ENCODE results near the gene COL4A5. TPM values are rescaled to one million over a fixed set of nuclear protein-coding genes. Genes with fewer than 3 reads are reported as not detected.
"Not testable (repeated sequence)": the region's sequence is repeated elsewhere in the genome, so short reads cannot be mapped to it uniquely, and the experiment has no call there.

Gene COL4A5
- total RNA-seq, 2 donors from 2014 or later, result not detected

DNA sequence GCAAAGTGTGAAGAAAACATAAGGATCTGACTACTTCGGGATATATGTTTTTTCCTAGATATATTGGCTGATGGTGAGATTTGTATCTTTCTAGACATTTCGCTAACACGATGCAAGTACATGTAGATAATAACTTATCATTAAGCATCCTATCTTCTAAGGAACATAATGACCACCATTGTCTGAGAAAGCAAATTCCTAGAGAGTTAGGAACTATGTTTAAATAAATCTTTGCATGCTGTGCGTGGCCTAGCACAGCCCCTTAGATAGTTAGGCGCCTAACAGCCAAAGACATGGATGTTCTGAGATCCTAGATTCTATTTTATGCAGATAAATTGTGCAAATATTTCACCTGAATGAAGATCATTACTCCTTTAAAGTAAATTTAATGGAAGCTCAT, 4.4 kb upstream of the COL4A5 start:
- H3K27ac Mint-ChIP-seq, result no peak overlapping the region
- no peak overlapping the region for H3K4me3 Mint-ChIP-seq
- DNase-seq (ENCODE audit: low spot score) (no peak), ATAC-seq (no peak)
- H3K27me3 Mint-ChIP-seq, result peaks cover 5 to 16% of the 10 kb centered on the region in 2 donors
- no peaks in the 10 kb centered on the region for H3K36me3 Mint-ChIP-seq
- H3K4me1 Mint-ChIP-seq (ENCODE audit: low read depth in 2 of 2), result no peaks in the 10 kb centered on the region
- H3K9me3 Mint-ChIP-seq, result no peaks in the 10 kb centered on the region

DNA sequence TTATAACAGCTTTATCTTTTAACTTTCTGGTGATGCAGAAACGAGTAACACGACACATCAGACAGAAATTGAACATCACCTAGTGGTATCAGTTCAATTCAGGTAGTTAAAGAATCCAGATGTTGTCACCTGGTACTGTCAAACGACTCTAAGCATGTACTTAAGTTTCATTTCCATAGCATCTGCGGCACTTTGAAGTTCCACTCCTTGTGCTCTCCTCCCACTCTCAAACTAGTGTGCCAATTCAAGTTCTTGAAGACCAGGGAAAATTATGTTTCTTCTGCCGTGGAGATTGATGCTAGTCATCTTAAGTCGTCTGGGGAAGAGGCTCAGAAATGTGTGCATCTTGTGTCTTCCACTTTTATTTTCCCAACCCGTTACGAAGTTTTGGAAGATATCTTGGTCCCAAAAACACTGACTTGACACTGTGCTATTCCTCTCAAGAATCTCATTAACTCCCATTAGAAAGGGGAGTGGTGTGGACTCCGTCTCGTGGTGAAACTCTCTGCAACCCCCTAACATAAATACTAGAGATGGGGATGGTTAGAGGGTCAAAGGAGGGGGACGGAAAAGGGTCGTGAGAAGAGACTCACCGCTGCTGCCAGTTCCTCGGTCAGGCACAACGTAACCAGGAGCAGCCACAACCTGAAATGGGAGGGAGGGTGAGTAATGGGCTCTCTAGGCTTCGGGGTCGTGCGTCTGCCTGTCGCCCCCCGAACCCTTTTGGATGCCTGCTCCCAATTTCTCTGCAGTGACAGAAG, 2.1 kb upstream of the COL4A5 start:
- H3K4me1 Mint-ChIP-seq (ENCODE audit: low read depth in 2 of 2), result no peaks in the 10 kb centered on the region
- peaks cover 13 to 22% of the 10 kb centered on the region in 2 donors for H3K27me3 Mint-ChIP-seq
- no peaks in the 10 kb centered on the region for H3K36me3 Mint-ChIP-seq
- H3K4me3 Mint-ChIP-seq, result no peak overlapping the region
- no peaks in the 10 kb centered on the region for H3K9me3 Mint-ChIP-seq
- H3K27ac Mint-ChIP-seq, result no peak overlapping the region
- ATAC-seq (no peak), DNase-seq (ENCODE audit: low spot score) (no peak)

DNA sequence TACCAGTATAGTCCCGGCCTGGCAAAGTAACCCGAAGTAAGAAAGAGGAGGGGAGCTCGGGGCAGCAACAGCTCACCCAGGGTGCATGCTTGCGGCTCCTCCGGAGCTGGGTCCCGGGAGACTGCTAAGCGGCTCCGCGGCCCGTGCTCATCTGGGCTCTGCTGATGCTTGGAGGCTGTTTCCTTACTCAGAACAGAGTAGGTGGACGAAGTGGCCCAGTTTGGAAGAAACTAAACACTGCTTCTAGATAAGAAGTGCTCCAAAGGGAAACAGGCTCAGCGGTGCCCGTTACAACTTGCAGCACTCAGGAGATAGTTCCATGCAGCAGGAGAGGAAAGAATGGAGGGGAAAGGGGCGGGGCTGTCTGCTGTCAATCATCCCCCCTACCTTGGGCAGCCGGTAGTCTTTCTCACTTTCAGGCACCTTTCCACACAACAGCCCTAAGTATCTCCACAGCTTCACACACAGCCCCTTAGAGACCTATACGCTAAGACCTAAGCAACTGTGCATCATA, 1.5 kb upstream of the COL4A5 start, which contains the start of gene COL4A6:
TSS of gene COL4A6 (minus strand) at position 313 of the 514 bp plus-strand sequence. CDS start at position 87, 226 bp downstream.
- H3K27me3 Mint-ChIP-seq, result peaks cover 13 to 22% of the 10 kb centered on the region in 2 donors
- ATAC-seq (no peak), DNase-seq (ENCODE audit: low spot score) (no peak)
- no peaks in the 10 kb centered on the region for H3K4me1 Mint-ChIP-seq (ENCODE audit: low read depth in 2 of 2)
- H3K36me3 Mint-ChIP-seq, result no peaks in the 10 kb centered on the region
- H3K9me3 Mint-ChIP-seq, result no peaks in the 10 kb centered on the region
- H3K4me3 Mint-ChIP-seq, result no peak within 1 kb of the TSS
- H3K27ac Mint-ChIP-seq, result no peak within 1 kb of the TSS

DNA sequence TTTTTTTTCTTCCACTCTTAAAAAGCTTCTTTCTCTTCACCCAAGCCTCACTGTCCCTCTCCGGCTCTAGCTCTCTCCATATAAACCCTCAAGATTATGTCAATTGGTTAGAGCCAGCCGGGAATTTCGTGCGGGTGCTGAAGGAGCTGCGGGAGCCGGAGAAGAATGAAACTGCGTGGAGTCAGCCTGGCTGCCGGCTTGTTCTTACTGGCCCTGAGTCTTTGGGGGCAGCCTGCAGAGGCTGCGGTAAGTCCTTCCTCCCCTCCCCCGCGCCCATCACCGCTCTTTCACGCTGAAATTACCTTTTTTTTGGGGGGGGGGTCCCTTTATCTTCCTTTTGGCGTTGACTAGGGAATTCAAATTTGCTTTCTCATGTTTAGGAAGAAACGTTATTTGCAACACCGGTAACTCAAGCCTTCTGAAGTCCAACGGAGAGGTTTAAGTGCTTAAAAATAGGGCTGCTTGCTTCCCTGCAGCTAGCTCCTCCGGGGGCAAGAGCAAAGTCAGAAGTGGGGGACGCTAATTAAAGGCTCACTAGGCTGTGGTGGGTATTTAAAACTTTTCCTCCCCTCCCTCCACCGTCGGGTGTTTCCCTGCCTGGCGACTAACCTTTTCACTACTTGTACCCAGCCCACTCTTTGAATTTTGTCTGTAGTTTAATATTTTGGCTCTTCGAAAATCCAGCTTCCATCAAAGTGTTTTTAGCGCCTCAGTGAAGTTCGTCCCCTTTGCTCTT, 491 bp downstream of the COL4A5 start:
- no peaks in the 10 kb centered on the region for H3K9me3 Mint-ChIP-seq
- no peak overlapping the region for H3K27ac Mint-ChIP-seq
- no peak for ATAC-seq
- DNase-seq (ENCODE audit: low spot score), result no peak
- H3K4me1 Mint-ChIP-seq (ENCODE audit: low read depth in 2 of 2), result no peaks in the 10 kb centered on the region
- no peak overlapping the region for H3K4me3 Mint-ChIP-seq
- peaks cover 13 to 22% of the 10 kb centered on the region in 2 donors for H3K27me3 Mint-ChIP-seq
- H3K36me3 Mint-ChIP-seq, result no peaks in the 10 kb centered on the region

DNA sequence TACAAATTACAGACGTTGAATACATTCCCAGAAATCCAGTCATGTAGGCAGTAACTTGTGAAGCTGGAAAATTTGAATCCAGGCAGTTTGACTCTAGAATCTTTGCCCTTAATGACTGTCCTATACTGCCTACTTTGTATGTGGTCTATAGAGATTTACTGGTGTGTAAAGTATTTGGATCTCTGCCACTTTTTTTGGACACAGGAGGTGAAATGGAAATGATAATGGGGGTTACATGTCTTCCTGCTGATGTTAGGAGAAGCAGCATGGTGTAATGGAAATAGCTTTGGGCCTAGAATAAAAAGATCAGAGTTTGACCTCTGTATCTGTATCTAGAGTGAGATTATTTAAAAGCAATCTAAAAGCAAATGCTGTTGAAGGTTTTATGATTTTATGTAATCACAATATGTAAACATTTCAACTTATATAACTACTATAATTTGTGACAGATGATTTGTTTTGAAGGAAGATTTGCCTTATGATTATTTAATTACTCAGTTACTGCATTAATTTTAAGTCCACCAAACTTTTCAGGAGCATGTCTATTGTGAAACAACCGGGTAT, 3.3 kb downstream of the COL4A5 start:
- no peak for ATAC-seq
- peaks cover 13 to 22% of the 10 kb centered on the region in 2 donors for H3K27me3 Mint-ChIP-seq
- DNase-seq (ENCODE audit: low spot score), result no peak
- H3K27ac Mint-ChIP-seq, result no peak overlapping the region
- H3K4me1 Mint-ChIP-seq (ENCODE audit: low read depth in 2 of 2), result no peaks in the 10 kb centered on the region
- H3K36me3 Mint-ChIP-seq, result no peaks in the 10 kb centered on the region
- no peaks in the 10 kb centered on the region for H3K9me3 Mint-ChIP-seq
- no peak overlapping the region for H3K4me3 Mint-ChIP-seq

DNA sequence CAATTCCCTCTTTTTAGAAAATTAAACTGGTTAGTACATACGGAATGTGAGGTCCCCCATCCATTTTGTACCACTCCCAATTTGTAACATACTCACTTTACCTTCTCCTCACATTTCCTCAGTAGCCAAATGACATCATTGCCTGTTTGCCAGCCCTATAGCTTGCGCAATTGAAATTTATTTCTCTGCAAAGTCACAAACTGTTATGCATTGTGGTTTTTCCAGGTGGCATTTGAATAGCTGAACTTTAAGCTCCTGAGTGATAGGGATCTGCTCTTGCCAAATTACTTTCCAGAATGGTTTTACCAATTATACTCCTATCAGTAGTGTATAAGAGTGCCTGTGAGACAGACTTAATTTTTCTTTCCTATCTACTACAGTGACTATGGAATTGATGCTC, 7.7 kb downstream of the COL4A5 start:
- H3K4me1 Mint-ChIP-seq (ENCODE audit: low read depth in 2 of 2), result no peaks in the 10 kb centered on the region
- H3K9me3 Mint-ChIP-seq, result no peaks in the 10 kb centered on the region
- no peaks in the 10 kb centered on the region for H3K36me3 Mint-ChIP-seq
- no peak overlapping the region for H3K27ac Mint-ChIP-seq
- DNase-seq (ENCODE audit: low spot score), result no peak
- ATAC-seq, result no peak
- H3K27me3 Mint-ChIP-seq, result peaks cover 0 to 3% of the 10 kb centered on the region in 2 donors
- no peak overlapping the region for H3K4me3 Mint-ChIP-seq

DNA sequence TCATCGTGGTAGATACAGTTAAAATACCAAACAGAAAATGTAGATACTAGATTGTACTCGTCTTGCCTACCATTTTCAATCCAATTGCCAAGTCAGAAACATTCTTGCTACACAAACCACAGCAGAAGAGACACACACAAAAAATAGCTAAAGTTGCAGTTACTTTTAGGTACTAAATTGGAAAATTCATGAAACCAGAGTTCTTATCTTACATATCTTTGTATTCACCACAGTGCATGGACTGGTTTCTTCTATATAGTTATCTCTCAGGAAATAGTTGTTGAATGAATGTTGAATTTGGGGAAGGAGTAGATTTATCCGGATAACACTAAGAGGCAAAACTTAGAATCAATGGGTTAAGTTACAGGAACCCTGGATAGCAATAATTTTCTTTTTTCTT, 14.2 kb downstream of the COL4A5 start:
- Mint-ChIP-seq H3K4me1 (ENCODE audit: low read depth in 2 of 2) (no peaks in the 10 kb centered on the region), H3K9me3 (no peaks in the 10 kb centered on the region), H3K36me3 (no peaks in the 10 kb centered on the region), H3K4me3 (no peak overlapping the region), H3K27ac (no peak overlapping the region), H3K27me3 (no peaks in the 10 kb centered on the region)
- DNase-seq (ENCODE audit: low spot score) (no peak), ATAC-seq (no peak)

DNA sequence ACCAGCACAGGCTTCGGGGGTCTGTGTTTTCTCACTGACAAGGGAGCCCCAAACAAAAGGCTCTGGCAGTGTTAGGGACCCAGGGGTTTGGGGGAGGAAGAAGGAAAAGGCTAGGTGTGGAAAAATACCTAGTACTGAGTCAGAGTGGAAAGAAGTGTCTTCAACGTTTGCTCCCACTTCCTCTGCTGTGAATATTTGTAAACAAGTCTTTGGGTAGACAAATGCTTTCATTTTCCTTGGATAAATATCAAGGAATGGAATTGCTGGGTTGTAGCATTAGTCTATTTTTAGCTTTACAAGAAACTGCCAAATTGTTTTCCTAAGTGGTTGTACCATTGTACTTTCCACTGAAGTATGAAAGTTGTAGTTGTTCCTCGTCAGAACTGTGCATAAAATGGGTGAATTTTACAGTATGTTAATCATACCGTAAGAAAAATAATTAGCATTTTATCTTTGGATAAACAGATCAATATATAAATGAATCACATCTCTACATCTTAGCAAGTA, 17.4 kb downstream of the COL4A5 start:
- no peaks in the 10 kb centered on the region for H3K4me1 Mint-ChIP-seq (ENCODE audit: low read depth in 2 of 2)
- no peaks in the 10 kb centered on the region for H3K9me3 Mint-ChIP-seq
- no peak for DNase-seq (ENCODE audit: low spot score)
- no peak for ATAC-seq
- no peak overlapping the region for H3K4me3 Mint-ChIP-seq
- H3K27ac Mint-ChIP-seq, result no peak overlapping the region
- H3K27me3 Mint-ChIP-seq, result no peaks in the 10 kb centered on the region
- H3K36me3 Mint-ChIP-seq, result no peaks in the 10 kb centered on the region

DNA sequence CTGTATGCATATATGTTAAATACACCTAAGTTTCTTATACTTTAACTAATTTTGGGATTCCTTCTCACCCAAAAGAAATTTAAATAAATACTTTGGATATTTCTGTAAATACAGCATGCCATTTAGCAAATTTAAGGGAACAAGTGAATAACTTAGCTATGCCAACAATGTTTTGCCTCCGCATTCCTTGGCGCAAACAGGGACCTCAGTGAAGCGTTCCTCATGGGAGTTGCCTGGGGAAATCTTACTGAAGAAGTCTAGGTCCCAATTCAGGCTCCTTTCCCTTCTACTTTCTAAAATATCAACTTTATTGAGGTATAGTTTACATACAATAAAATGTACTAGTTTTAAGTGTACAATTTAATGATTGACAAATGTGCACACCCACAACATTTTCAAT, 25.0 kb downstream of the COL4A5 start:
- Mint-ChIP-seq H3K9me3 (no peaks in the 10 kb centered on the region), H3K27me3 (no peaks in the 10 kb centered on the region)
- ATAC-seq, result no peak

DNA sequence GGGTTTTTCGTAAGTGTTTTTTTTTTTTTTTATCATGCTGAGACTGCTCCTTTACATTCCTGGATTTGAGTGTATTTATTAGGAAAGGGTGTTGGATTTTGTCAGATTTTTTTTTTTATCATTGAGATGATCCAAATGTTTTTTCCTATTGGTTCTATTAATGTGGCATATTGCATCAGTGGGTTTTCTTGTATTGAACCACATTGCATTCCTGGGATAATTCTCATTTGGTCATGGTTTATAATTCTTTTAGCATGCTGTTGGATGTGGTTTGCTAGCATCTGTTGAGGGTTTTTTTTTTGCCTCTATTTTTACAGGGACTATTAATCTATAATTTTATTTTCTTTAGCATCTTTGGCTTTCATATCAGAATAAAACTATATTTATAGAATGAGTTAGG, 28.8 kb downstream of the COL4A5 start:
- ATAC-seq, result no peak
- H3K4me3 Mint-ChIP-seq, result no peak overlapping the region
- H3K27ac Mint-ChIP-seq, result no peak overlapping the region
- H3K9me3 Mint-ChIP-seq, result no peaks in the 10 kb centered on the region
- no peak for DNase-seq (ENCODE audit: low spot score)
- no peaks in the 10 kb centered on the region for H3K4me1 Mint-ChIP-seq (ENCODE audit: low read depth in 2 of 2)
- peaks cover 0 to 3% of the 10 kb centered on the region in 2 donors for H3K27me3 Mint-ChIP-seq
- H3K36me3 Mint-ChIP-seq, result no peaks in the 10 kb centered on the region

More for the DNA sequence above, 25.0 kb downstream of the COL4A5 start:
- H3K36me3 Mint-ChIP-seq, result no peaks in the 10 kb centered on the region
- H3K4me1 Mint-ChIP-seq (ENCODE audit: low read depth in 2 of 2), result no peaks in the 10 kb centered on the region
- no peak overlapping the region for H3K4me3 Mint-ChIP-seq
- no peak for DNase-seq (ENCODE audit: low spot score)
- H3K27ac Mint-ChIP-seq, result no peak overlapping the region

DNA sequence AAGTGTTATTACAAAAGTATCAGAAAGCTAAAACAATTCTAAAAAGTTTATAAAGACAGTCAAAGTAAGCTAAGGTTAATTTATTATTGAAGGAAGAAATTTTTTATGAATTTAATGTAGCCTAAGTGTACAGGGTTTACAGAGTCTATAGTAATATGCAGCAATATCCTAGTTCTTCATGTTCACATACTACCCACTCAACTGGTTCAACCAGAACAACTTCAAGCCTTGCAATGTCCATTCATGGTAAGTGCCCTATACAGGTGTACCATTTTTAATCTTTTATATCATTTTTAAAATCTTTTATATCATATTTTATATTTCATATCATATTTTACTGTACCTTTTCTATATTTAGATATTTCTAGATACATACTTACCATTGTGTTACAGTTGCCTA, 34.3 kb downstream of the COL4A5 start:
- Mint-ChIP-seq H3K36me3 (no peaks in the 10 kb centered on the region), H3K27me3 (peaks cover 0 to 5% of the 10 kb centered on the region in 2 donors), H3K27ac (no peak overlapping the region), H3K4me1 (ENCODE audit: low read depth in 2 of 2) (no peaks in the 10 kb centered on the region), H3K4me3 (no peak overlapping the region), H3K9me3 (no peaks in the 10 kb centered on the region)
- DNase-seq (ENCODE audit: low spot score), result no peak
- ATAC-seq, result no peak

DNA sequence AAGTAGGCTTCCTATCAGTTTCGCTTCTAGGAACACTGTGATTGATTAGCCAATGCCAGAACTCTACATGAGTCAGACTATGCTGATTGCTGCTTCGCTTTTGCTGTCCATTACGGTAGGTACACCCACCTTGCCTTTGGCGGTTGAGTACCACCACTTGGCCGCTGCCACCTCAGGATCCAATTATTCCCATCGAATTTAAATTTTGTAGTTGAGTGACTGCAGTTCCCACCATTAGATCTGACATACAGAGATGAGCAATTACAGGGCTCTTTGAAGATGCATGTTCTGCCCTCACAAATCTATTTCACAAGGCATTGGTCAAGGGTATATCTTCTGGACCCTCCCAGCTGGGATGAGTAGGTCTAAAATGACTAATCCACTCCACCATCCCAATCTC, 41.9 kb downstream of the COL4A5 start:
- DNase-seq (ENCODE audit: low spot score); H3K4me3 Mint-ChIP-seq; H3K27me3 Mint-ChIP-seq; H3K9me3 Mint-ChIP-seq; H3K27ac Mint-ChIP-seq; ATAC-seq; H3K36me3 Mint-ChIP-seq; H3K4me1 Mint-ChIP-seq (ENCODE audit: low read depth in 2 of 2): not testable (repeated sequence)

DNA sequence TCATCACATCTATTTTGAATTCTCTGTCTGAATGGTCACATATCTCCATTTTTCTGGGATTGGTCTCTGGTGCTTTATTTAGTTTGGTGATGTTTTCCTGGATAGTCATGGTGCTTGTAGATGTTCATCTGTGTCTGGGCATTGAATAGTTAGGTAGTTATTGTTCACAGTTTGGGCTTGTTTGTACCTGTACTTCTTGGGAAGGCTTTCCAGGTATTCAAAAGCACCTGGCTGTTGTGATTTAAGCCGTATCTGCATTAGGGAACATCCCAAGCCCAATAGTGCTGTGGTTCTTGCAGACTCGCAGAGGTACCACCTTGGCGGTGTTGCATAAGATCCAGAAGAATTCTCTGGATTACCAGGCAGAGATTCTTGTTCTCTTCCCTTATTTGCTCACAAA, 44.6 kb downstream of the COL4A5 start:
- H3K27ac Mint-ChIP-seq, result no peak overlapping the region
- H3K9me3 Mint-ChIP-seq, result no peaks in the 10 kb centered on the region
- no peak for DNase-seq (ENCODE audit: low spot score)
- no peak overlapping the region for H3K4me3 Mint-ChIP-seq
- ATAC-seq, result no peak
- H3K36me3 Mint-ChIP-seq, result no peaks in the 10 kb centered on the region
- H3K27me3 Mint-ChIP-seq, result no peaks in the 10 kb centered on the region
- no peaks in the 10 kb centered on the region for H3K4me1 Mint-ChIP-seq (ENCODE audit: low read depth in 2 of 2)

DNA sequence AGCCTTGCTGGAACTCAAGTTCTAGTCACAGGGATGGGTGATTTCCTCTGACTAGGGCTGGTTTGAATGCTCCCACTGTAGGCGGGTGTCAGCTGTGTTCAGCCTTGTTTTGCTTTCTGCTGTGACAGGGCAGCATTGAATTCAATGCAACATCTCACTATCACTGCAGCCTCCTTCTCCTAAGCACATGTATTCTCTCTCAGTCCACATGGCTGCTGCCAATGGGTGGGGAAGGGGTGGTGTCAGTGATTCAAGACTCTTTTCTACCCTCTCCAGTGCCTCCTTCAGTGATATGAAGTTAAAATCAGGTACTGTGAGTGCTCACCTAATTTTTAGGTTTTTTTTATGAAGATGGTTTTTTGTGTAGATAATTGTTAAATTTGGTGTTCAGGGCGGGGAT, 46.3 kb downstream of the COL4A5 start:
- Mint-ChIP-seq H3K4me3 (no peak overlapping the region), H3K4me1 (ENCODE audit: low read depth in 2 of 2) (no peaks in the 10 kb centered on the region), H3K36me3 (no peaks in the 10 kb centered on the region), H3K27ac (no peak overlapping the region), H3K27me3 (no peaks in the 10 kb centered on the region), H3K9me3 (no peaks in the 10 kb centered on the region)
- ATAC-seq, result no peak
- no peak for DNase-seq (ENCODE audit: low spot score)
